ENCODE data around the gene C1QTNF9.
"Not testable (repeated sequence)": the region's sequence is repeated elsewhere in the genome, so short reads cannot be mapped to it uniquely, and the experiment has no call there.

C1QTNF9 gene

DNA sequence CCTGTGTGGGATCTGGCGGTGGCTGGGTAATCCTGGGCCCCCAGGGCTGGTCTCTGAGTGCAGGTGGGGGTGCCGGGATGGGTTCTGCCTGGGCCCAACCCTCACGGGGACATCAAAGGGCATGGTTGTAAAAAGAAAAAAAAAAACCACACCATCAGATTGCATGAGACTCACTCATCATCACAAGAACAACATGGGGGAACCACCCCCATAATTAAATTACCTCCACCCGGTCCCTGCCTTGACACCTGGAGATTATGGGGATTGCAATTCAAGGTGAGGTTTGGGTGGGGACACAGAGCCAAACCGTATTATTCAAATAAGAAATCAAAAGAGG is 14.3 kb downstream of the C1QTNF9 start:
- ChIA-PET POLR2A (no interaction called here), CTCF (no interaction called here)
- TF ChIP-seq, protein P1, sequence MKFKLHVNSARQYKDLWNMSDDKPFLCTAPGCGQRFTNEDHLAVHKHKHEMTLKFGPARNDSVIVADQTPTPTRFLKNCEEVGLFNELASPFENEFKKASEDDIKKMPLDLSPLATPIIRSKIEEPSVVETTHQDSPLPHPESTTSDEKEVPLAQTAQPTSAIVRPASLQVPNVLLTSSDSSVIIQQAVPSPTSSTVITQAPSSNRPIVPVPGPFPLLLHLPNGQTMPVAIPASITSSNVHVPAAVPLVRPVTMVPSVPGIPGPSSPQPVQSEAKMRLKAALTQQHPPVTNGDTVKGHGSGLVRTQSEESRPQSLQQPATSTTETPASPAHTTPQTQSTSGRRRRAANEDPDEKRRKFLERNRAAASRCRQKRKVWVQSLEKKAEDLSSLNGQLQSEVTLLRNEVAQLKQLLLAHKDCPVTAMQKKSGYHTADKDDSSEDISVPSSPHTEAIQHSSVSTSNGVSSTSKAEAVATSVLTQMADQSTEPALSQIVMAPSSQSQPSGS (tag by site-specific recombination; IDR thresholded peaks at IDR 0.05; ENCODE audit: low read depth): no peak
- TF ChIP-seq ZNF157 (tag by site-specific recombination; IDR thresholded peaks at IDR 0.05) (no peak), ZNF555 (tag by site-specific recombination; conservative IDR thresholded peaks at IDR 0.05) (no peak)
- Histone ChIP-seq H3K27ac (ENCODE audit: extremely low read depth, low read depth, low read length) (no peak overlapping the region), H3K4me1 (ENCODE audit: control insufficient read depth, insufficient read depth, low read length) (no peaks in the 10 kb centered on the region), H3K4me3 (ENCODE audit: low read depth, low read length) (no peak overlapping the region), H3K9me3 (ENCODE audit: control insufficient read depth, insufficient read depth, low read depth, low read length) (no peaks in the 10 kb centered on the region), H3K36me3 (ENCODE audit: control insufficient read depth in 2 of 2, insufficient read depth in 1 of 2, low read length in 2 of 2) (no peaks in the 10 kb centered on the region)

DNA sequence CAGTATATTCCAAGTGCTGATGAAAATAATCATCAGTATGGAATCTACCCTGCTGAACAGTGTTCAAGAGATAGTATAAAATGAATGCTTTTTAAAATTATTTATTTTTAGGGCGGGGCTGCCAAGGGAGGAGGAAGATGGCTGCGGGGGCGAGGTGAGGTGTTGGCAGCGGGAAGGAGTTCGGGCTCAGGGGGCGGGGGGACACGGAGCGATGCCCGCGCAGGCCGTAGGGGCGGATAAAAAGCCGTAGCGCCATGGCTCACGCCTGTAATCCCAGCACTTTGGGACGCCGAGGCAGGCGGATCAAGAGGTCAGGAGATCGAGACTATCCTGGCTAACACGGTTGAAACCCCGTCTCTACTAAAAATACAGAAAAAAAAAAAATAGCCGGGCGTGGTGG is 18.2 kb downstream of the C1QTNF9 start:
- H3K4me3 ChIP-seq (ENCODE audit: low read depth, low read length); POLR2A ChIA-PET; H3K9me3 ChIP-seq (ENCODE audit: control insufficient read depth, insufficient read depth, low read depth, low read length); H3K4me1 ChIP-seq (ENCODE audit: control insufficient read depth, insufficient read depth, low read length); H3K27ac ChIP-seq (ENCODE audit: extremely low read depth, low read depth, low read length); H3K36me3 ChIP-seq (ENCODE audit: control insufficient read depth in 2 of 2, insufficient read depth in 1 of 2, low read length in 2 of 2); CTCF ChIA-PET: not testable (repeated sequence)

DNA sequence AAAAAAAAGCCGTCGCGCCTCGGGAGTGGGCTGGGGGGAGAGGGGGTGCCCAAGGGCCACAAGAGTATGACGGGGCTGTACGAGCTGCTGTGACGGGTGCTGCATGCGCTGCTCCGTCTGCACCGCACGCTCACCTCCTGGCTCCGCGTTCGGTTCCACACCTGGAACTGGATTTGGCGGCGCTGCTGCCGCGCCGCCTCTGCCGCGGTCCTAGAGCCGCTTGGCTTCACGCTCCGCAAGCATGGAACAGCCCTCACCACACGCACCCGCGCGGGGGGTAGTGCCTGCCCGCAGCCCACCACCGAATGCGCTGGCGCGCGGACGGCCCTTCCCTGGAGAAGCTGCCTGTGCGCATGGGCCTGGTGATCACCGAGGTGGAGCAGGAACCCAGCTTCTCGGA is 18.8 kb downstream of the C1QTNF9 start:
- Histone ChIP-seq H3K9me3 (ENCODE audit: control insufficient read depth, insufficient read depth, low read depth, low read length) (no peaks in the 10 kb centered on the region), H3K27ac (ENCODE audit: extremely low read depth, low read depth, low read length) (no peak overlapping the region), H3K4me1 (ENCODE audit: control insufficient read depth, insufficient read depth, low read length) (no peaks in the 10 kb centered on the region), H3K36me3 (ENCODE audit: control insufficient read depth in 2 of 2, insufficient read depth in 1 of 2, low read length in 2 of 2) (no peaks in the 10 kb centered on the region), H3K4me3 (ENCODE audit: low read depth, low read length) (no peak overlapping the region)
- ChIA-PET CTCF (no interaction called here), POLR2A (no interaction called here)
- TF ChIP-seq ZNF677 (tag by site-specific recombination; IDR thresholded peaks at IDR 0.05): no peak
- TF ChIP-seq ZNF169 (tag by site-specific recombination; IDR thresholded peaks at IDR 0.05): no peak
- no peak for TF ChIP-seq ZNF791 (tag by site-specific recombination; IDR thresholded peaks at IDR 0.05)
- TF ChIP-seq, protein P2, sequence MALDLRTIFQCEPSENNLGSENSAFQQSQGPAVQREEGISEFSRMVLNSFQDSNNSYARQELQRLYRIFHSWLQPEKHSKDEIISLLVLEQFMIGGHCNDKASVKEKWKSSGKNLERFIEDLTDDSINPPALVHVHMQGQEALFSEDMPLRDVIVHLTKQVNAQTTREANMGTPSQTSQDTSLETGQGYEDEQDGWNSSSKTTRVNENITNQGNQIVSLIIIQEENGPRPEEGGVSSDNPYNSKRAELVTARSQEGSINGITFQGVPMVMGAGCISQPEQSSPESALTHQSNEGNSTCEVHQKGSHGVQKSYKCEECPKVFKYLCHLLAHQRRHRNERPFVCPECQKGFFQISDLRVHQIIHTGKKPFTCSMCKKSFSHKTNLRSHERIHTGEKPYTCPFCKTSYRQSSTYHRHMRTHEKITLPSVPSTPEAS (tag by site-specific recombination; IDR thresholded peaks at IDR 0.05): no peak
- TF ChIP-seq, protein P3, sequence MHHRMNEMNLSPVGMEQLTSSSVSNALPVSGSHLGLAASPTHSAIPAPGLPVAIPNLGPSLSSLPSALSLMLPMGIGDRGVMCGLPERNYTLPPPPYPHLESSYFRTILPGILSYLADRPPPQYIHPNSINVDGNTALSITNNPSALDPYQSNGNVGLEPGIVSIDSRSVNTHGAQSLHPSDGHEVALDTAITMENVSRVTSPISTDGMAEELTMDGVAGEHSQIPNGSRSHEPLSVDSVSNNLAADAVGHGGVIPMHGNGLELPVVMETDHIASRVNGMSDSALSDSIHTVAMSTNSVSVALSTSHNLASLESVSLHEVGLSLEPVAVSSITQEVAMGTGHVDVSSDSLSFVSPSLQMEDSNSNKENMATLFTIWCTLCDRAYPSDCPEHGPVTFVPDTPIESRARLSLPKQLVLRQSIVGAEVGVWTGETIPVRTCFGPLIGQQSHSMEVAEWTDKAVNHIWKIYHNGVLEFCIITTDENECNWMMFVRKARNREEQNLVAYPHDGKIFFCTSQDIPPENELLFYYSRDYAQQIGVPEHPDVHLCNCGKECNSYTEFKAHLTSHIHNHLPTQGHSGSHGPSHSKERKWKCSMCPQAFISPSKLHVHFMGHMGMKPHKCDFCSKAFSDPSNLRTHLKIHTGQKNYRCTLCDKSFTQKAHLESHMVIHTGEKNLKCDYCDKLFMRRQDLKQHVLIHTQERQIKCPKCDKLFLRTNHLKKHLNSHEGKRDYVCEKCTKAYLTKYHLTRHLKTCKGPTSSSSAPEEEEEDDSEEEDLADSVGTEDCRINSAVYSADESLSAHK (tag by site-specific recombination; IDR thresholded peaks at IDR 0.05): no peak
- TF ChIP-seq, protein P4, sequence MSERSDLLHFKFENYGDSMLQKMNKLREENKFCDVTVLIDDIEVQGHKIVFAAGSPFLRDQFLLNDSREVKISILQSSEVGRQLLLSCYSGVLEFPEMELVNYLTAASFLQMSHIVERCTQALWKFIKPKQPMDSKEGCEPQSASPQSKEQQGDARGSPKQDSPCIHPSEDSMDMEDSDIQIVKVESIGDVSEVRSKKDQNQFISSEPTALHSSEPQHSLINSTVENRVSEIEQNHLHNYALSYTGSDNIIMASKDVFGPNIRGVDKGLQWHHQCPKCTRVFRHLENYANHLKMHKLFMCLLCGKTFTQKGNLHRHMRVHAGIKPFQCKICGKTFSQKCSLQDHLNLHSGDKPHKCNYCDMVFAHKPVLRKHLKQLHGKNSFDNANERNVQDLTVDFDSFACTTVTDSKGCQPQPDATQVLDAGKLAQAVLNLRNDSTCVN (tag by site-specific recombination; optimal IDR thresholded peaks at IDR 0.05): no peak
- TF ChIP-seq, protein P5, sequence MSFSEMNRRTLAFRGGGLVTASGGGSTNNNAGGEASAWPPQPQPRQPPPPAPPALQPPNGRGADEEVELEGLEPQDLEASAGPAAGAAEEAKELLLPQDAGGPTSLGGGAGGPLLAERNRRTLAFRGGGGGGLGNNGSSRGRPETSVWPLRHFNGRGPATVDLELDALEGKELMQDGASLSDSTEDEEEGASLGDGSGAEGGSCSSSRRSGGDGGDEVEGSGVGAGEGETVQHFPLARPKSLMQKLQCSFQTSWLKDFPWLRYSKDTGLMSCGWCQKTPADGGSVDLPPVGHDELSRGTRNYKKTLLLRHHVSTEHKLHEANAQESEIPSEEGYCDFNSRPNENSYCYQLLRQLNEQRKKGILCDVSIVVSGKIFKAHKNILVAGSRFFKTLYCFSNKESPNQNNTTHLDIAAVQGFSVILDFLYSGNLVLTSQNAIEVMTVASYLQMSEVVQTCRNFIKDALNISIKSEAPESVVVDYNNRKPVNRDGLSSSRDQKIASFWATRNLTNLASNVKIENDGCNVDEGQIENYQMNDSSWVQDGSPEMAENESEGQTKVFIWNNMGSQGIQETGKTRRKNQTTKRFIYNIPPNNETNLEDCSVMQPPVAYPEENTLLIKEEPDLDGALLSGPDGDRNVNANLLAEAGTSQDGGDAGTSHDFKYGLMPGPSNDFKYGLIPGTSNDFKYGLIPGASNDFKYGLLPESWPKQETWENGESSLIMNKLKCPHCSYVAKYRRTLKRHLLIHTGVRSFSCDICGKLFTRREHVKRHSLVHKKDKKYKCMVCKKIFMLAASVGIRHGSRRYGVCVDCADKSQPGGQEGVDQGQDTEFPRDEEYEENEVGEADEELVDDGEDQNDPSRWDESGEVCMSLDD (tag by site-specific recombination; IDR thresholded peaks at IDR 0.05): no peak
- no peak for TF ChIP-seq ZNF394 (tag by site-specific recombination; IDR thresholded peaks at IDR 0.05; ENCODE audit: borderline replicate concordance)
- TF ChIP-seq ZNF837 (tag by site-specific recombination; IDR thresholded peaks at IDR 0.05): no peak
- TF ChIP-seq, protein P6, sequence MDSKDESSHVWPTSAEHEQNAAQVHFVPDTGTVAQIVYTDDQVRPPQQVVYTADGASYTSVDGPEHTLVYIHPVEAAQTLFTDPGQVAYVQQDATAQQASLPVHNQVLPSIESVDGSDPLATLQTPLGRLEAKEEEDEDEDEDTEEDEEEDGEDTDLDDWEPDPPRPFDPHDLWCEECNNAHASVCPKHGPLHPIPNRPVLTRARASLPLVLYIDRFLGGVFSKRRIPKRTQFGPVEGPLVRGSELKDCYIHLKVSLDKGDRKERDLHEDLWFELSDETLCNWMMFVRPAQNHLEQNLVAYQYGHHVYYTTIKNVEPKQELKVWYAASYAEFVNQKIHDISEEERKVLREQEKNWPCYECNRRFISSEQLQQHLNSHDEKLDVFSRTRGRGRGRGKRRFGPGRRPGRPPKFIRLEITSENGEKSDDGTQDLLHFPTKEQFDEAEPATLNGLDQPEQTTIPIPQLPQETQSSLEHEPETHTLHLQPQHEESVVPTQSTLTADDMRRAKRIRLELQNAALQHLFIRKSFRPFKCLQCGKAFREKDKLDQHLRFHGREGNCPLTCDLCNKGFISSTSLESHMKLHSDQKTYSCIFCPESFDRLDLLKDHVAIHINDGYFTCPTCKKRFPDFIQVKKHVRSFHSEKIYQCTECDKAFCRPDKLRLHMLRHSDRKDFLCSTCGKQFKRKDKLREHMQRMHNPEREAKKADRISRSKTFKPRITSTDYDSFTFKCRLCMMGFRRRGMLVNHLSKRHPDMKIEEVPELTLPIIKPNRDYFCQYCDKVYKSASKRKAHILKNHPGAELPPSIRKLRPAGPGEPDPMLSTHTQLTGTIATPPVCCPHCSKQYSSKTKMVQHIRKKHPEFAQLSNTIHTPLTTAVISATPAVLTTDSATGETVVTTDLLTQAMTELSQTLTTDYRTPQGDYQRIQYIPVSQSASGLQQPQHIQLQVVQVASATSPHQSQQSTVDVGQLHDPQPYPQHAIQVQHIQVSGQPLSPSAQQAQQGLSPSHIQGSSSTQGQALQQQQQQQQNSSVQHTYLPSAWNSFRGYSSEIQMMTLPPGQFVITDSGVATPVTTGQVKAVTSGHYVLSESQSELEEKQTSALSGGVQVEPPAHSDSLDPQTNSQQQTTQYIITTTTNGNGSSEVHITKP (tag by site-specific recombination; IDR thresholded peaks at IDR 0.05): no peak
- no peak for TF ChIP-seq ZFP3 (tag by site-specific recombination; IDR thresholded peaks at IDR 0.05; ENCODE audit: low read depth)
- TF ChIP-seq, protein P7, sequence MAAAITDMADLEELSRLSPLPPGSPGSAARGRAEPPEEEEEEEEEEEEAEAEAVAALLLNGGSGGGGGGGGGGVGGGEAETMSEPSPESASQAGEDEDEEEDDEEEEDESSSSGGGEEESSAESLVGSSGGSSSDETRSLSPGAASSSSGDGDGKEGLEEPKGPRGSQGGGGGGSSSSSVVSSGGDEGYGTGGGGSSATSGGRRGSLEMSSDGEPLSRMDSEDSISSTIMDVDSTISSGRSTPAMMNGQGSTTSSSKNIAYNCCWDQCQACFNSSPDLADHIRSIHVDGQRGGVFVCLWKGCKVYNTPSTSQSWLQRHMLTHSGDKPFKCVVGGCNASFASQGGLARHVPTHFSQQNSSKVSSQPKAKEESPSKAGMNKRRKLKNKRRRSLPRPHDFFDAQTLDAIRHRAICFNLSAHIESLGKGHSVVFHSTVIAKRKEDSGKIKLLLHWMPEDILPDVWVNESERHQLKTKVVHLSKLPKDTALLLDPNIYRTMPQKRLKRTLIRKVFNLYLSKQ (tag by site-specific recombination; IDR thresholded peaks at IDR 0.05; ENCODE audit: borderline replicate concordance): no peak
- TF ChIP-seq ZNF843 (tag by site-specific recombination; IDR thresholded peaks at IDR 0.05): no peak
- TF ChIP-seq BCL11A (tag by site-specific recombination; IDR thresholded peaks at IDR 0.05; ENCODE audit: low read depth): no peak

All from HEK293 (cell line).